GM23338 (cell line): ENCODE results near the gene BSPH1. TPM values are rescaled to one million over a fixed set of nuclear protein-coding genes. Genes with fewer than 3 reads are reported as not detected.

Experiments
- ATAC-seq: fragments of 200-7000 bp; cut with Tn5 transposase; 3 replicates; pipeline ENCODE4 v1.9.1; 2020
- DNase-seq: peaks from one replicate; pipeline ENCODE4 v3.0.0-alpha.2; 2015; ENCODE audit warnings: low spot score
- H2AFZ ChIP-seq: fragments of 200-600 bp; sonication (generic); 2 replicates; pipeline ENCODE4 v1.8.0; 2016; ENCODE audit warnings: antibody characterized with exemption, mild to moderate bottlenecking, moderate library complexity
- H3F3A ChIP-seq: fragments of 200-600 bp; sonication (generic); replicated peaks from 2 replicates; pipeline ENCODE4 v1.8.0; 2017; ENCODE audit warnings: antibody characterized with exemption, mixed run types, low read depth
- H3K27ac ChIP-seq: fragments of 200-600 bp; sonication (generic); 2 replicates; pipeline ENCODE4 v1.6.1; 2016; ENCODE audit warnings: low read depth
- H3K27me3 ChIP-seq: fragments of 200-600 bp; sonication (generic); 2 replicates; pipeline ENCODE4 v1.8.0; 2016; ENCODE audit warnings: mild to moderate bottlenecking, mixed run types, moderate library complexity; ENCODE audit not compliant: insufficient read depth
- H3K36me3 ChIP-seq: fragments of 200-600 bp; sonication (generic); 2 replicates; pipeline ENCODE4 v1.8.0; 2016; ENCODE audit warnings: mild to moderate bottlenecking; ENCODE audit not compliant: insufficient read depth
- H3K4me1 ChIP-seq: fragments of 200-600 bp; sonication (generic); 2 replicates; pipeline ENCODE4 v1.8.0; 2016; ENCODE audit warnings: mild to moderate bottlenecking, moderate library complexity; ENCODE audit not compliant: insufficient read depth
- H3K4me2 ChIP-seq: fragments of 200-600 bp; sonication (generic); 2 replicates; pipeline ENCODE4 v1.7.1; 2017; ENCODE audit warnings: mixed run types
- H3K4me3 ChIP-seq: fragments of 200-600 bp; sonication (generic); 2 replicates; pipeline ENCODE4 v1.6.1; 2016; ENCODE audit warnings: mixed run types
- H3K79me2 ChIP-seq: fragments of 200-600 bp; sonication (generic); replicated peaks from 2 replicates; pipeline ENCODE4 v1.8.0; 2017; ENCODE audit warnings: mild to moderate bottlenecking; ENCODE audit not compliant: insufficient read depth
- H3K9me2 ChIP-seq: fragments of 200-600 bp; sonication (generic); 2 replicates; pipeline ENCODE4 v1.8.0; 2017; ENCODE audit not compliant: insufficient read depth
- H4K20me1 ChIP-seq: fragments of 200-600 bp; sonication (generic); replicated peaks from 2 replicates; pipeline ENCODE4 v1.8.0; 2017; ENCODE audit warnings: mild to moderate bottlenecking; ENCODE audit not compliant: insufficient read depth
- H3K27ac Mint-ChIP-seq: 2 replicates; pipeline ENCODE4 v1.8.0; 2020; ENCODE audit warnings: inconsistent platforms, mild to moderate bottlenecking, moderate library complexity, mixed read lengths
- H3K27me3 Mint-ChIP-seq: 3 replicates; pipeline ENCODE4 v1.8.0; 2022; ENCODE audit warnings: low read depth, mild to moderate bottlenecking, moderate library complexity, mixed read lengths, inconsistent platforms; ENCODE audit not compliant: insufficient read depth, poor library complexity
- H3K36me3 Mint-ChIP-seq: 3 replicates; pipeline ENCODE4 v1.8.0; 2021; ENCODE audit warnings: low read depth, mild to moderate bottlenecking, inconsistent platforms, moderate library complexity, mixed read lengths
- H3K4me1 Mint-ChIP-seq: 3 replicates; pipeline ENCODE4 v1.8.0; 2020; ENCODE audit warnings: mild to moderate bottlenecking, inconsistent platforms, mixed read lengths
- H3K4me3 Mint-ChIP-seq: 3 replicates; pipeline ENCODE4 v1.8.0; 2021; ENCODE audit warnings: moderate library complexity, mild to moderate bottlenecking, inconsistent platforms, mixed read lengths
- H3K9me3 Mint-ChIP-seq: 3 replicates; pipeline ENCODE4 v1.8.0; 2020; ENCODE audit warnings: moderate library complexity, mild to moderate bottlenecking, inconsistent platforms, mixed read lengths
- CREB1 ChIP-seq: fragments of 250-450 bp; sonication (Bioruptor Pico); IDR thresholded peaks from 2 replicates; pipeline ENCODE4 v1.5.0; 2020; ENCODE audit warnings: low read depth, mild to moderate bottlenecking, moderate library complexity
- EZH2 ChIP-seq: fragments of 200-600 bp; sonication (generic); IDR thresholded peaks from one replicate; pipeline ENCODE4 v1.8.0; 2017; ENCODE audit warnings: antibody characterized with exemption, mild to moderate bottlenecking, low read depth; ENCODE audit not compliant: unreplicated experiment
- JUNB ChIP-seq: IDR thresholded peaks from one replicate; pipeline ENCODE4 v1.6.1; 2016; ENCODE audit warnings: antibody characterized with exemption; ENCODE audit not compliant: unreplicated experiment
- NANOG ChIP-seq: IDR thresholded peaks from 2 replicates; pipeline ENCODE4 v1.6.1; 2016; ENCODE audit warnings: antibody characterized with exemption, borderline replicate concordance
- REST ChIP-seq: IDR thresholded peaks from one replicate; pipeline ENCODE4 v1.6.1; 2018; ENCODE audit warnings: antibody characterized with exemption; ENCODE audit not compliant: unreplicated experiment
- STAT1 ChIP-seq: IDR thresholded peaks from one replicate; pipeline ENCODE4 v1.6.1; 2016; ENCODE audit warnings: antibody characterized with exemption; ENCODE audit not compliant: unreplicated experiment
- ZNF114 ChIP-seq: fragments of 250-450 bp; sonication (Bioruptor Pico); IDR thresholded peaks from 2 replicates; pipeline ENCODE4 v1.5.0; 2020; ENCODE audit warnings: mild to moderate bottlenecking, moderate library complexity
- ZNF331 ChIP-seq: fragments of 250-450 bp; sonication (Bioruptor Pico); IDR thresholded peaks from 2 replicates; pipeline ENCODE4 v1.5.0; 2020; ENCODE audit warnings: low read depth, mild to moderate bottlenecking, moderate library complexity
- polyA plus RNA-seq: library from polyadenylated mRNA; unstranded; fragments of >200 nt; fragmentation: Nextera tagmentation; extraction: Ambion mirVana; gene quantifications from 2 replicates; pipeline ENCODE4 v1.2.1, GENCODE V29; 2016
- total RNA-seq: library from RNA; depleted of rRNA; stranded (reverse); fragments of >200 nt; shearing (Covaris generic); gene quantifications from 2 replicates; pipeline ENCODE4 v1.2.3, GENCODE V29; 2014
- TF ChIP-seq, protein P1 (sequence below): IDR thresholded peaks from 2 replicates; pipeline ENCODE4 v1.6.1; 2016; ENCODE audit warnings: antibody characterized with exemption
- TF ChIP-seq, protein P2 (sequence below), 2 experiments: fragments of 200-600 bp in 1 of 2; sonication (generic) in 1 of 2; conservative IDR thresholded peaks; 2 replicates each; pipeline versions ENCODE4 v1.5.1 to v1.6.1; 2016 to 2017; ENCODE audit warnings: antibody characterized with exemption in 2 of 2, low read depth in 2 of 2, mild to moderate bottlenecking in 2 of 2, moderate library complexity in 1 of 2

The BSPH1 gene
- total and polyA plus RNA-seq, 2 experiments from 2014 or later = not detected

GRCh38 chr19:47996230-47996727 is 4.3 kb upstream of the BSPH1 start (continued):
- TF ChIP-seq REST (no peak), JUNB (no peak), EZH2 (no peak), ZNF114 (CRISPR knock-in tag) (no peak), CREB1 (no peak), ZNF331 (CRISPR knock-in tag) (no peak)
- TF ChIP-seq, protein P1, sequence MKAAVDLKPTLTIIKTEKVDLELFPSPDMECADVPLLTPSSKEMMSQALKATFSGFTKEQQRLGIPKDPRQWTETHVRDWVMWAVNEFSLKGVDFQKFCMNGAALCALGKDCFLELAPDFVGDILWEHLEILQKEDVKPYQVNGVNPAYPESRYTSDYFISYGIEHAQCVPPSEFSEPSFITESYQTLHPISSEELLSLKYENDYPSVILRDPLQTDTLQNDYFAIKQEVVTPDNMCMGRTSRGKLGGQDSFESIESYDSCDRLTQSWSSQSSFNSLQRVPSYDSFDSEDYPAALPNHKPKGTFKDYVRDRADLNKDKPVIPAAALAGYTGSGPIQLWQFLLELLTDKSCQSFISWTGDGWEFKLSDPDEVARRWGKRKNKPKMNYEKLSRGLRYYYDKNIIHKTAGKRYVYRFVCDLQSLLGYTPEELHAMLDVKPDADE = no peak
- TF ChIP-seq, protein P2, sequence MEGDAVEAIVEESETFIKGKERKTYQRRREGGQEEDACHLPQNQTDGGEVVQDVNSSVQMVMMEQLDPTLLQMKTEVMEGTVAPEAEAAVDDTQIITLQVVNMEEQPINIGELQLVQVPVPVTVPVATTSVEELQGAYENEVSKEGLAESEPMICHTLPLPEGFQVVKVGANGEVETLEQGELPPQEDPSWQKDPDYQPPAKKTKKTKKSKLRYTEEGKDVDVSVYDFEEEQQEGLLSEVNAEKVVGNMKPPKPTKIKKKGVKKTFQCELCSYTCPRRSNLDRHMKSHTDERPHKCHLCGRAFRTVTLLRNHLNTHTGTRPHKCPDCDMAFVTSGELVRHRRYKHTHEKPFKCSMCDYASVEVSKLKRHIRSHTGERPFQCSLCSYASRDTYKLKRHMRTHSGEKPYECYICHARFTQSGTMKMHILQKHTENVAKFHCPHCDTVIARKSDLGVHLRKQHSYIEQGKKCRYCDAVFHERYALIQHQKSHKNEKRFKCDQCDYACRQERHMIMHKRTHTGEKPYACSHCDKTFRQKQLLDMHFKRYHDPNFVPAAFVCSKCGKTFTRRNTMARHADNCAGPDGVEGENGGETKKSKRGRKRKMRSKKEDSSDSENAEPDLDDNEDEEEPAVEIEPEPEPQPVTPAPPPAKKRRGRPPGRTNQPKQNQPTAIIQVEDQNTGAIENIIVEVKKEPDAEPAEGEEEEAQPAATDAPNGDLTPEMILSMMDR (conservative IDR thresholded peaks at IDR 0.05; ENCODE audit: low read depth in 2 of 2) = no peak

- no peaks in the 10 kb centered on the region for H3K4me1 ChIP-seq
- Mint-ChIP-seq H3K4me3 (no peak within 1 kb of the TSS), H3K36me3 (no peaks in the 10 kb centered on the region), H3K27me3 (peaks cover 3% of the 10 kb centered on the region), H3K27ac (no peak within 1 kb of the TSS), H3K4me1 (no peaks in the 10 kb centered on the region), H3K9me3 (no peaks in the 10 kb centered on the region)
- H4K20me1 ChIP-seq = no peaks in the 10 kb centered on the region
- H3F3A ChIP-seq = no peaks in the 10 kb centered on the region
- DNase-seq (no peak), ATAC-seq (no peak)
- no peak within 1 kb of the TSS for H3K4me3 ChIP-seq
- no peak within 1 kb of the TSS for H3K4me2 ChIP-seq
- H3K27ac ChIP-seq = no peak within 1 kb of the TSS
- no peak within 1 kb of the TSS for H2AFZ ChIP-seq
- H3K36me3 ChIP-seq = no peaks in the 10 kb centered on the region
- H3K27me3 ChIP-seq = no peaks in the 10 kb centered on the region
- H3K79me2 ChIP-seq = no peaks in the 10 kb centered on the region
- H3K9me2 ChIP-seq = peaks cover 16% of the 10 kb centered on the region; the same call in 1 of the 2 replicates
- TF ChIP-seq ZNF114 (CRISPR knock-in tag) (no peak), EZH2 (no peak), NANOG (no peak), CREB1 (no peak), STAT1 (no peak), REST (no peak)
- TF ChIP-seq, protein P1 = no peak
These were observed 2.3 kb upstream of the BSPH1 start, which contains the start of gene ELSPBP1 for GRCh38 chr19:47994209-47994802. Gene ELSPBP1 (plus strand): TSS chr19:47994632. CDS start chr19:48008668, 14,036 bp downstream.
